Non-pigmented ciliary epithelial cell (primary cell): ENCODE data around the gene NMRK2.

ENCODE experiments used
- DNase-seq: peaks from one replicate; pipeline ENCODE4 v3.0.0-alpha.2; 2010; ENCODE audit warnings: low read depth

NMRK2 gene

DNA sequence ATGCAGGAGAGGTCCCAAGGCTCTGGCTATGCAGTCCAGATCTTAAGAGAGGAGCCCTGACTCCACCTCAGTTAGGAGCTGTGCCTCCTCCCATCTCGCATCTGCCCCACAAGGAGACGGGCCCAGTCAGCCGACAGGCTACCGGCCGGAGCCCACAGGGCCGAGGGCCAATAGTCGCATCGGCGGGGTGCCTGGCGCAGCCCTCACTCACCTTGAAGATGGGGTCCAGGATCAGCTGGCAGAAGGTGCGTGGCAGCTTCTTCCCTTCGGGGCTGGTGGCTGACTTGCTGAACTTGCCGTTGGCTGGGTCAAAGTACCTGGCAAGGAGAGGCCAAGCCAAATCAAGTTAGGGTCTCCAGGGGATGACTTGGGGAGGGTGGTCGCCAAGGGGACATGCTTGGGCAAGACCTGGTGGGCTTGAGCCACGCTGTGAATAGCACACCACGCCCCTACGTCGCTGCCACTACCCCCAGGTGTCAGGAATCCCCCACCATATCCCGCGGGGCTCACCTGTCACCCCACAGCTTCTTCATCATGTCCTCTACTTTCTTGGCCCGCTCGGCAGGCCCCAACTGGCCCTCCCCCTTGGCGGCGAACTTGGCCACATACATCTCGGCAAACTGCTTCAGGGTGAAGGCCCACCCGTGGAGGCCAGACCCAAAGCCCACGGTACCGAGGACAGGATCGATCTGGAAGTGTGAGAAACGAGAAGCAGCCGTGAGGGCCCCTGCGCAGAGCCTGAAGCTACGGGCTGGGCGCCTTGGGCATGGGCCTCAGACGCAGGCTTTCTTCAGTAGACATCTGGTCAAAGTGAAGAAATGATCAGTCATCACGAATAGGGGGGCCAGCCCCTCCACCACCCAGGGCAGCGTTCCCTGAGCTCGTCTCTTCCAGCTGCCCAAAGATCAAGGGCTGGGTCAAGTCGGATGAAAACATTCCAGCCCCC is 49.1 kb downstream of the NMRK2 start:
- DNase-seq = no peak

DNA sequence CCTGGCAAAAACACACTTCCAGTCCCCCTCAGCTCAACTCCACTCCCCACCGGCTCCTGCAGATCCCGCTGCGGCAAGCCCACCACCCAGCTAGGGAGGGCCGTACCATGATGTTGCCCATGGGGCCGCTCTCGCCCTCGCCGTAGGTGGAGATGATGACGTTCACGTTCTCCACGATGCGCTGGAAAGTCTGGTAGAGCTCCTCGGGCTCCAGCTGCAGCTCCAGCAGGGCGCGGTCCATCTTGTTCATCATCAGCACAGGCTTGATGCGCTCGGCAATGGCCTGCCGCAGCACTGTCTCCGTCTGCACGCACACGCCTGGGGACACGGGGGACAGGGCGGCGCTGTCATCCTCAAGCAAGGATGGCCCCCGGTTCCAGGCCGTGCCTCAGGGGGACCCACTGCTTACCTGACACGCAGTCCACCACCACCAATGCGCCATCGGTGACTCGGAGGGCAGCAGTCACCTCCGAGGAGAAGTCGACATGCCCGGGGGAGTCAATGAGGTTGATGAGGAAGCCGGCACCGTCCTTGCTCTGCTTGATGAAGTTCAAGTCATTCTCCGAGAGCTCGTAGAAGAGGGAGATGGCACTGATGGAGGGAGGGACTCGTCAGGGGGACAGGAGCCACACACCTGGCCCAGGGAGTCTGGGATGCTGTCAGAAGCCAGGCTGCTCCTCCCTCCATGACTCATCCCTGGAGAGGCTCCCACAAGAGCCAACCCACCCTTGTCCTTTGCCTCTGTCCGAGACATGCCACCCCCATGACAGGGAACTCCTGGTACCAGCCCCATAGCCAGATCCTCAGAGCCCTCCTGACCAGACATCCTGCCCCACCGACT is 50.1 kb downstream of the NMRK2 start:
- DNase-seq = no peak

GRCh38 chr19:3983542-3983914 is 50.7 kb downstream of the NMRK2 start:
- no peak for DNase-seq

- no peak for DNase-seq
Measured at GRCh38 chr19:3983936-3984583, 51.2 kb downstream of the NMRK2 start.

DNA sequence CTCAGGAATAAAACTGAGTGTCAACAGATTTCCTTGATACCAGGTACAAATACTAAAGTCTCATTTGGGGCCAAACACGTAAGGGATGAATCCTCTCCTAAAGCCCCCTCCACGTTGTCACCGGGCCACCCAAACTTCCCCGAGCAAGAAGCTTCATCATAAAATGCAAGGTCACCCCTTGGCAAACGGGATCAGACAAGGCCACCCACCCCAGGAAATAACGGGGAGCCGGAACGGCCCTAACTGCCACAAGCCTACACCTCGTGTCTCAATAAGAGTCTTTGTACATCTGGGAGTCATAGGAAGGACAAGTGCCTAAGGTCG is 51.7 kb downstream of the NMRK2 start:
- DNase-seq = no peak

- no peak for DNase-seq
Measured at GRCh38 chr19:3984908-3985642, 52.2 kb downstream of the NMRK2 start, which contains the start of gene EEF2. EEF2 (minus strand) TSS chr19:3985463; CDS start chr19:3985380, 83 bp downstream.

GRCh38 chr19:3985643-3986259 is 52.9 kb downstream of the NMRK2 start:
- no peak for DNase-seq

- no peak for DNase-seq
Measured at GRCh38 chr19:3986260-3987041, 53.6 kb downstream of the NMRK2 start.

GRCh38 chr19:3987619-3988371 is 54.9 kb downstream of the NMRK2 start:
- no peak for DNase-seq

DNA sequence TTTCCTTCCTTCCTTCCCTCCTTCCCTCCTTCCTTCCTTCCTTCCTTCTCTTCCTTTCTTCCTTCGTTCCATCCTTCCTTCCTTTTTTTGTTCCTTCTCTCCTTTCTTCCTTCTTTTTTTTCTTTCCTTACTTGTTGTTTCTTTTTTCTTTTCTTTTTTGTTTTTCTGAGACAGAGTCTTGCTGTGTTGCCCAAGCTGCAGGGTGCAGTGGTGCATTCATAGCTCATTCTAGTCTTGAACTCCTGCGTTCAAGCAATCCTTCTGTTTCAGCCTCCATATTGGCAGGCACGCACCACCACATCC is 57.9 kb downstream of the NMRK2 start:
- no peak for DNase-seq
